Activated CD4-positive, alpha-beta T cell treated with anti-CD3 and anti-CD28 coated beads, Interleukin-2, amount 50 U/mL, for 1 hour (primary cell): Measurements from ENCODE around the gene TMC6.
"Not testable (repeated sequence)": the region's sequence is repeated elsewhere in the genome, so short reads cannot be mapped to it uniquely, and the experiment has no call there.

Source experiments
- DNase-seq: peaks from one replicate; pipeline ENCODE4 v3.0.0-alpha.2; 2020

Gene TMC6

DNA sequence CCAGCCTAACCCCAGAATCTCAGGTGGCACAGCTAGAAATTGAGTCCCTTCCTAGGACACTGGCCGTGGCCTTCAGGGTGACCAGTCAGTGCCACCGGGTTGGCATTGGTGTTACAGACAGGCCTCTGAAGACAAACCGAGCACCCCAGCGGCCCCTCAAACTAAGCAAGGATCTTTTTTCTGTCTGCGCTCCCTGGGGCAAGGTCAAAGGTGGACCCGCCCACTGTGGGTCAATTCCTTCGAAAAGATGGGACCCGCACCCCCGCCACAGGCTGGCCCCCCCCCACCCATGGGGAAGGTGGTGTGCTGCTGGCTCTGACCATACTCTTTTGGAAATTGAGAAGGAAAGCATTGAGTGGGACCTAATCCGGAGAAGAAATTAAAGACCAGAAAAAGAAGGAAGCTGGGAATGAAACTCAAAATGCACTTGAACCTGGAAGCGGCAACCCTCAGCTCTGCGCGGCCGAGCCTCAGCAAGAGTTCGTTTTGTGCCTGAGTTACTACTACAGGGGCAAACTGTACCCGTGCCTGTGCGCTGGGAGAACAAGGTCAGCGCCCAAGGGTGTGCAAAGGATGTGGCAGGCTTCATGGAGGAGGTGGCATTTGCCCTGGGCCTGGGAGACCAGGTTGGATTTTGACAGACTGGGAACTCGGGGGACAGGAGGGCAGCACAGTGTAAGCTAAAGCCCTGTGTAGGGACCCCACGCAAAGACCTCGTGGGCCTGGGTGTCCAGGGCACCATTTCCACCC, 20.4 kb downstream of the TMC6 start:
- no peak for DNase-seq

DNA sequence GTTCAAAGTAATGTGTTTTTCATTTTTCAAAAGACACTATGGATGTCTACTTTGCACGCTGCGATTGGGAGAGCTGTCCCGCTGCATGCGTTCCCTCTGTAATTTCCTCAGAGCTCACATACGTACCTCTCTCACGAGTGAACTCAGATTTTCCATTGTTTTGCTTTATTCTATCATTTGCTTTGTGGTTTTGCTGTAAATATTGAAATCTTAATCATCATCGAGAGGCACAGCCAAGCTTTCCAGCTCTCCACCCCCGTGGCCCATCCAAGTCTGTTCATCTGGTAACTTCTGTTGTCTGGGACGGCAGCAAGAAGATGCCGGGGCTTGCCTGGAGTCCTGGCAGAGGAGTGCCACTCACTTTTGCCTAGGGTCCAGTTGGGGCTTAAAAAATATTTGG, 21.1 kb downstream of the TMC6 start:
- no peak for DNase-seq

DNA sequence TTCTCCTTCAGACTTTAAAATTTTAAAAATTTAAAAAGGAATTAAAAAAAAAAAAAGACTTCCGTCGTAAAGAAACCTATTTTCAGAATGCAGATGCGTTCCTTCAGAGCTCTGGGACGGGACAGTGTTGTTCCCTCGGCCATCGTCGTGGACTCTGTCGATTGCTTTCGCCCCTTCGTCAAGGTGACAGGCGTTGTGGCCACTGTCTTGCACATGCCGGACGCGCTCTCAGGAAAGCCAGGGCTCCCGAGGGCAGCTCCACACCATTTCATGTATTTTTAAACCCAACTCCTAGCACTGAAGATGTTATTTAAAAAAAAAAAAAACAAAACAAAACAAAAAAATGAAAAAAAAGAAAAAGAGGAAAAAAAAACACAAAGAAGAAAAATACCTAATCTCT, 22.3 kb downstream of the TMC6 start:
- no peak for DNase-seq

DNA sequence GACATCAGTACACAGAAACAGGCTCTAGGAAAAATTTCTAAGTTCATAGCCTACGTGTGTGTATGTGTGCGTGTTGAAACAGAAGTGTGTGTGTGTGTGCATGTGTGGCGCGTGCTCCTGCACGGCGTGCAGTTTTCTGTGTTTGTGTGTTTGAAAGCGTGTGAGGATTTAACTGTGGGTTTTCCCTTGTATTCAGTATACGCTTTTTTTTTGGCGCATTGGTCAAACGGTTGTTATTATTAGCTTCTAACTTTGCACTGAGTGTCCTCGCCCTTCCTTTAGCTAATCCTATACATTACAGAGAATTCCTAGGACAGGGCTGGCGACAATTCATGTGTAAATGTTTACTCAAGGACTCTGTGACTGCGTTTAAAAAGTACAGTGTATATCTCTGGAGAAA, 23.0 kb downstream of the TMC6 start:
- no peak for DNase-seq

DNA sequence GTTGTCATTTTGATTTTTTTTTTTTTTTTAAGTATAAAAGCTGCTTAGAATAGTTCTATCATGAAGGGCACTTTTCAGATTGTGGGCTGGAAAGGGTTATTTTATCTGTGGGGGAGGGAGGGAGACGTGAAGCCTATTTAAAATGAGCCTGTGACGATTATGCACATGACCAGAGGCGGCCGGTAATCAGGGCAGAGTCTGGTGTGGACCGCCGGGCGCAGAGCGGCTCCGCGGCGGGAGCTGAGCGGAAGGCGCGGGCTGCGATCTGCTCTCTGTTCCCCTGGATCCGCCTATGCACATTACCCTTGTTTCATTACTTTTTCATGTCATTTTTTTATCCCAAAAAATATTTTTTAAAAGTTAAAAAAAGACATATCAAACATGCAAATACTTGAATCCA, 23.5 kb downstream of the TMC6 start:
- no peak for DNase-seq

DNA sequence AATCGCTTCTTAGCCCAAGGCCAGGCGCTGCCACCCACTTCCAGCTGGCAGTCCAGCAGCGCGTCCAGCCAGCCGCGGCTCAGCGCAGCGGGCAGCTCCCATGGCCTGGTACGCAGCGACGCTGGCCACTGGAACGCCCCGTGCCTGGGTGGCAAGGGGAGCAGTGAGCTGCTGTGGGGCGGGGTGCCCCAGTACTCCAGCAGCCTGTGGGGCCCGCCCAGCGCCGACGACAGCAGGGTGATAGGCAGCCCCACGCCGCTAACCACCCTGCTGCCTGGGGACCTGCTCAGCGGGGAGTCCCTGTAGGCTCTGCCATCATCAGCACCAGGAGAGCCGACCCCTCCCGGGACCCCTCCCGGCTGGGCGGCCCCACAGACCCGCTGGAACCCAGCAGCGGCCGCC, 24.0 kb downstream of the TMC6 start:
- DNase-seq, result no peak

DNA sequence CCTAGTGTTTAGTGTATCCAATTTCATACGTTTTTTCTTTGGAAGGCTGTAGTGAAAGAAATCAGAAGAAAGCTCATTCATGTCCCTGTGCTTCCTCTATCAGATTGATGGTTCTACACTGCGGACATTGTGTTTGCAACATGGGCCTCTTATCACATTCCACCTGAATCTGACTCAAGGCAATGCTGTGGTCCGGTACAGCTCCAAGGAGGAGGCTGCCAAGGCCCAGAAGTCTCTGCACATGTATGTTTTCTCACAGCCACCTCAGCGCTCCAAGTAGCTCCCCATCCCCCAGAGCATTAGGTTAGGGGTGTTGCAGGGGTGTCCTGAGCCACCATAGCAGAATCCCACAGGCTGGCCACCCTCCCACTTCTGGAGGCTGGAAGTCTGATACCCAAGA, 25.2 kb downstream of the TMC6 start:
- DNase-seq, result no peak

DNA sequence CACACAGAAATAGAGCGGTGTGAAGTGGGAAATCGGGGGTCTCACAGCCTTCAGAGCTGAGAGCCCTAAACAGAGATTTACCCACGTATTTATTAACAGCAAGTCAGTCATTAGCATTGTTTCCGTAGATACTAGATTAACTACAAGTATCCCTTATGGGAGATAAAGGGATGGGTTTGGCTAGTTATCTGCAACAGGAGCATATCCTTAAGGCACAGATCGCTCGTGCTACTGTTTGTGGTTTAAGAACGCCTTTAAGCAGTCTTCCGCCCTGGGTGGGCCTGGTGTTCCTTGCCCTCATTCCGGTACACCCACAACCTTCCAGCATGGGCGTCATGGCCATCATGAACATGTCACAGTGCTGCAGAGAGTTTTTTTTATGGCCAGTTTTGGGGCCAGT, 27.0 kb downstream of the TMC6 start:
- no peak for DNase-seq

DNA sequence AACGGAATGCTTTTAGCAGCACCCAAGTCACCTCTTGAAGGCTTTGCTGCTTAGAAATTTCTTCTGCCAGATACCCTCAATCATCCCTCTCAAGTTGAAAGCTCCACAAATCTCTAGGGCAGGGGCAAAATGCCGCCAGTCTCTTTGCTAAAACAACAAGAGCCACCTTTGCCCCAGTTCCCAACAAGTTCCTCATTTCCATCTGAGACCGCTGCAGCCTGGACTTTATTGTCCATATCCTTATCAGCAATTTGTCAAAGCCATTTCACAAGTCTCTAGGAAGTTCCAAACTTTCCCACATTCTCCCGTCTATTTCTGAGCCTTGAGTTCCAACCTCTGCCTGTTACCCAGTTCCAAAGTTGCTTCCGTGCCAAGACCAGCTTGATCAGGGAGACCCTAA, 27.4 kb downstream of the TMC6 start:
- no peak for DNase-seq

DNA sequence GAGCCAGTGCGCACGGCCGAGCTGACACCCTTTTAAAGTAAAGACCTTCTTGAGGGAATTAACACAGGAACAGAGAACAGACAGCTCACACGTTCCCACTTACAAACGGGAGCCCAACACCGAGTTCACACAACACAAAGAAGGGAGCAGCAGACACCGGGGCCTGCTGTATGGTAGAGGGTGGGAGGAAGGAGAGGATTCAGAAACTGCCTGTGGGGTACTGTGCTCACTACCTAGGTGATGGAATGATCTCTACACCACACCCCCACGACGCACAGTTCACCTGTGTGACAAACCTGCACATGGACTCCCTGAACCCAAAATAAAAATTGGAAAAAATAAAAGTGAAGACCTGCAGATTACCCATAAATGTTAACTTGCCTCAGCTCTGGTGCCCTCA, 32.5 kb downstream of the TMC6 start:
- no peak for DNase-seq

DNA sequence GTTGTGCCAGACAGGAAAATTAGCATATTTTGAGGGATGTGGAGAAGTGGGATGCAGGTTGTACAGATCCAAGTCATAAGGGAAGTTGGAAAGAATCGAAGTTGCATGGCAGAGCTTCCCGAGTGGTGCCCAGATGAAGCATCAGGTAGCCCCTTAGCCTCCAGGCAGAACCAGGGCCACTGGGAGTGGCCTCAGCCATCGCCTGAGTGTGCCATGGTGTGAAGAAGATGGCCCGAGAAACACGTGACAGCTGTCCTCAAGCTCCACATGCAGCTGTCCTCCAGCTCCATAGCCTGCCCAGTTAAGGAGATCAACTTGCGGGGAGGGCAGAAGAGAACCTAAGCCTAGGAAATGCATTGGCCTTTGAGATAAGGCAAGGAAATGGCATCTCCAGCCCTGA, 33.5 kb downstream of the TMC6 start:
- no peak for DNase-seq

DNA sequence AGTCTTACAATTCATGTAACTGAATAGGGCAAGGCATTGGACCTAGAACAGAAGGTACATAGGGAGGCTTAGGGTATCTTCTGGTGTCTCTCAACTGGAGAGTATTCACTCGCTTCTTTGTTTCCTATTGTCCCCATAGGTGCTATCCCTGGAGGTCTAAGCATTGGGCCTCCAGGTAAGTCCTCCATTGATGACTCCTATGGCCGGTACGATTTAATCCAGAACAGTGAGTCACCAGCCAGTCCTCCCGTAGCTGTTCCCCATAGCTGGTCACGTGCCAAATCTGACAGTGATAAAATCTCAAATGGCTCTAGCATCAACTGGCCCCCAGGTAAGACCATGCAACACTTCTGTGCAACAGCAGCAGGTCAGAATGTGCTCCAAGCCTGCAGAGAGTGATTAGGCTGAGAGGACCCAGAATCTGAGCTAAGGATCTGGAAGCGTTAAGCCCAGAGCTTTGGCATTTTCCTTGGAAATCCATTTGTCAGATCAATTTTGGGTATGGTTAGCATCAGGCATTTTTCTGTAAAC, 35.7 kb downstream of the TMC6 start:
- DNase-seq, result no peak

DNA sequence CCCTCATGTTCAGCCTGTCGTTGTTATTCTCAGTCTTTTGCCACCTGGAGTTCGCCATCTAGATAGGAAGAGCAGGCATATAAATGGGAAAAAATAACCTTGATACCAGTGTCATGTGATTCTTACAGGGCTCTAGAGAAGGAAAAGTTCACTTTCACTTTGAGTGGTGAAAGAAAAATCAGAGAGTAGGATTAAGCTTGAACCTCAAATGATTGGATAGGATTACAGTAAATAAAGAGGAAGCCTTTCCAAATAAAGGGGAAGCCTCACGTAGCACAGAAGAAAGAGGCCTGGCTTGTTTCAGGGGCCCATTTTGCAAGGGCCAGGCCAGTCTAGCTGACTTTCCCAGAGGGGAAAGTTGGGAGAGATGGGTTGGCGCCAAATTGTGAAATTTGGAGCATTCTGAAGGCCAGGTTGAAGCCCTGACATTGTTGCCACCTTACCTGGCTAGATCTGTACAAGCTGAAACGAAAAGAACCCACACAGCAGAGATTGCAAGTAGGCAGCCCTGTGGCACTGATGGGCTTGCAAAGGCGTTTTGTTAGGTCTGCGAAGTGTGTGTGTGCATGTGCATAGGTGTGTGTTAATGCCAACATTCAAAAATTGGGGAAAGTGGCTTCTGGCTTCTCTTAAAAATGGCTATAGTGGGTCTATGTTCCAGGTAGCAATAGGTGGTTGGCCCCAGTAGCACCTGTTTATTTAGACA, 38.8 kb downstream of the TMC6 start:
- DNase-seq, result no peak

DNA sequence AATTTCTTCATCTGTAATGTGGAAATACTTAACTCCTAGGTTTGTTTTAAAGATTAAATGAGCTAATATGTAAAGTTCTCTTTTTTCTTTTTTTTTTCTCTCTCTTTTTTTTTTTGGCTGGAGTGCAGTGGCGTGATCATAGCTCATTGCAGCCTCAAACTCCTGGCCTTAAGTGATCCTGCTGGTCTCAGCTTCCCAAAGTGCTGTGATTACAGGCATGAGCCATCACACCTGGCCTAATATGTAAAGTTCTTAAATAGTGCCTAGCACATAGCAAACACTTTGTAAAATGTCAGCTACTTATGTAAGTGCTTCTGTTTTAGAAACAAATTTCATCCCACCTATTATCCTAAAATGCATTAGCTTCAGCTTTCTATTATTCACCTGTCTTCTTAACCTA, 40.0 kb downstream of the TMC6 start:
- DNase-seq, result no peak

DNA sequence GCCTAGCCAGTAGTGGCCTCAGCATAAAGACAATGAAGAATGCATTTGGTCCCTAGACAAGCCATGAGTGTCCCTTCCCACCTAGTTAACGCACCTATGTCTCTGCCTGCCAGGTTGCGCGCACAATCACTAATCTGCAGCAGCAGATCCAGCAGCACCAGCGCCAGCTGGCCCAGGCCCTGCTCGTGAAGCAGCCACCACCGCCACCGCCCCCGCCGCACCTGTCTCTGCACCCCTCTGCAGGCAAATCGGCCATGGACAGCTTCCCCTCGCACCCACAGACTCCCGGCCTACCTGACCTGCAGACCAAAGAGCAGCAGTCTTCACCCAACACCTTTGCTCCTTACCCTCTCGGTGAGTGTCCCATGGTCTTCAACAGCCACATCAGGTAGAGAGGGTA, 41.8 kb downstream of the TMC6 start:
- DNase-seq, result no peak

DNA sequence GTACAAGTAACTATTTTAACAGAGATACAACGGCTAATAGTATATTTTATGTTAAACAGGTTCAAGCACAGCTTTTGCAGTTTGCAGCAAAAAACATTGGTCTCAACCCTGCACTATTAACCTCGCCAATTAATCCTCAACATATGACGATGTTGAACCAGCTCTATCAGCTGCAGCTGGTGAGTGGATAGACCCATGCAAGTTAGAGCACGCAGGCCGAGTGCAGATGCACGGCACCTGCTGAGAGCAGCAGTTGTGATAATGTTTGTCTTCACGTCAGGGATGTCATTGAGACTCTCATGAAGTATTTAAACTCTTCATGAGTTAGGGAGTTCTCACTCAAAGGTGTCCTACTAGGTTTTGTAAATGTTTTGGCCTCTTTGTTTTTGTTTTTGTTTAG, 45.6 kb downstream of the TMC6 start:
- DNase-seq, result no peak

DNA sequence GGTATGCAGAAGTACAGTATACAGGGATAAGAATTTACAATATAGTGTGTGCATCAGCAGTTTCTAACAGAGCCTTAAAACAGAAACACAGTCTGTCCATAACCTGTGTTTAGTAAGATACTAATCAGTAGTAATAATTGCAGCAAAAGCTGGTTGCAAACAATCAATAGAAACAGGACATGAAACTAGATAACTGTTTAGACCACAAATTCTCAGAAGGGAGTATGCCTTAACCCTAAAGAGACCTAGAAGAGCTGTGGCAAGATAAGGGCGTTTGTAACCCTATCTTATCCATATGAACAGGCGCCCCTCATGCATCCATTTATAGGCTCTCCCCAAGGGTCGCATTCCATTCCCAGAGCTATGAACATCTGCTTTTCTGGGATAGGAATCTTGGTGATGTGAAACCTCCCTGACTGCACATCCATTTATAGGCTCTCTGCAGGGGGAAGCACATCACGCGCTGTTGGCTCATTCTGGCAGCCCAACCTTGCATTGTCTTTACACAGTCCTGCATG, 46.1 kb downstream of the TMC6 start:
- not testable (repeated sequence) for DNase-seq

DNA sequence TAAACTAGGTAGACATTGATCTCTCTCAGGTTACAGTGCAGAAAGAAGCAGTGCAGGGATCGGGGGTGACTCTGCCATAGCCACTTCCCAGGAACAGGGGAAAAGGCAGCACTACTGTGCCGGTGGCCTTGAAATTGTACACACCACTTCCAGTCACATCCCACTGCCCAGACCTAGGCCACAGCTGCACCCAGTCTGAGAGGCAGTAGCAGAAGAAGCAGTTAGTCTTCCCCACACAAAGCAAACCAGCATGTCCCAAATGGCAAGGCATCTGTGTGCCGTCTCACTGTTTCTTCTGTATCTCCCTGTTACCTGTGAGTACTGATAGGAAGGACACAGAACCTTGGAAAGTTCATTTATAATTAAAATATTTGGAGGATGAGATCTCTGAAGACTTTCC, 47.0 kb downstream of the TMC6 start:
- DNase-seq, result no peak

DNA sequence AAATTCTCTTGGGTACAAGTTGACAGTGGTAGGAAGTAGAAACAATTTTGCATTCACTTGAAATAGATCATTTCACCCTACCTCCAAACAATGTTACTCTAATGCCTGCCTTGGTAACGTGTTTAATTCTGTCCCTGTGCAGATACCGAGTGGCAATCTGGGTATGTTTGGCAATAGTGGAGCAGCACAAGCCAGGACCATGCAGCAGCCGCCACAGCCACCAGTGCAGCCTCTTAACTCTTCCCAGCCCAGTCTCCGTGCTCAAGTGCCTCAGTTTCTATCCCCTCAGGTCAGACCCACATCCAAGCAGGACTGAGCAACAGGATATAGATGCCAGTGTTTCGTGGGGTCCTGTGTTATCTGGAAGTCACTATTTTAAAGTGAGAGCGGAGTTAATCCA, 49.3 kb downstream of the TMC6 start:
- no peak for DNase-seq

DNA sequence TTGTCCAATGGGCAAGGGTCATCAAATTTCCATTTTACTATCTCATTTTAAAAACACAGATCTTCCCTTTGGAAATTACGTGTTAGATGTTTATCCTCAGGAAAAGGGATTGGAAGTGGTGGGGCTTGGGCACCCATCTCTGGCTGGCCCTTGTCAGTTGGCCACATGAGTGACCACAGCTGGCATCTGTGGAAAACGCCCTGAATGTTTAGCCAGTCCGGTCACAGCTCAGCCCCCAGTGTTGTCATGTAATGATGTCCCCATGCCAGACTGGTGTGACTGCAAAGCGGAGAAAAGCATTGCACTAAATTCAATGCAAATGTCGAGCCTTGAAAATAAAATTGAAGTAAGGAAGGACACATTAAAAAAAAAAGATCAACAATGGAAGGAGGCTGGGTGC, 53.0 kb downstream of the TMC6 start:
- DNase-seq, result no peak

DNA sequence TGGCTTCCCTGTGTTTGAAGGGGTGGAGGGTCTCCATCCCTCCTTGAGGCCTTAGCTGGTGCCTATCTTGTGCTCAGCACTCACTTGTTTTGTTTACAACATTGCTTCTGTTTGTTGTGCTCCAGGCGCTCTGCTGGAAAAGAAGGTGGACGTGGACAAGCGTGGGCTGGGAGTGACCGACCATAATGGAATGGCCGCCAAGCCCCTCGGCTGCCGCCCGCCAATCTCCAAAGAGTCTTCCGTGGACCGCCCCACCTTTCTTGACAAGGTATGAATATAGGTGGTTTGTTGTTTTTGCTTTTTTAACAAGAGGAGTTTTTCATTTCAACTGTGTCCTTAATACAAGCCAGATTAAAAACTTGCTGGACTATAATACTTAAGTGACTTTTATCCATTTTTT, 53.5 kb downstream of the TMC6 start:
- DNase-seq, result no peak

DNA sequence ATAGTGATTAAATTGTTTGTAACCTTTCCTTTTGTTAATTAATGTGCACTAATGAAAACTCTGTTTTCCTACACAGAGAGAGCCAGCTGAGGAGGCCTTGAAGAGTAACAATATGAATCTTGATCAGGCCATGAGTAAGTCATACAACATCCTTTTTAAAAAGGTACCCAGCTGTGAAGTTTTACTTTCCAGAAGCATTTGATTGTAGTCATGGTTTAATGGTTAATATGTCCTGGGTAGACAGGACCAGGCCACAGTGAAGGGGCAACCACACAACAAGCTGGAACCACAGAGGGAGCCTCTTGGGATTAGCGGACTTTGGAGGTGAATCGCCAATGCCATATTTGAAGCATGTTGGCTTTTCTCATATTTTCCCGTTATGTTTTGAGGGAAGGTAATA, 55.6 kb downstream of the TMC6 start:
- DNase-seq, result no peak

DNA sequence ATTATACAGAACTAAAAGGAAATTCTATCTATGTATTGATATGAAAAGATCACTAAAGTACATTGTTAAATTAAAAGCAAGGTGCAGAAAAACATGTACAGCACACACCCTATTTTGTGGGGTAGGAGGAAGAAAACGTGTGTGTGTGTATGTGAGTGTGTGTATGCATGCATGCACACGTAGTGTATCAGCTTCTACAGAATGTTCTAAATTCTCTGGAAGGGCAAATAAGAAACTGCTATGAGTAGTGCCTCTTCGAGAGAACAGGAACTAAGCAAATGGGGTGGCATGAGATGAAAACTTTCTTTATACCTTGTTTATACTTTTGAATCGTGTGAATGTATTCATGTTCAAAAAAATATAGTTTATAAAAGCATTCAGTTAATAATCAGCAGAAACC, 58.9 kb downstream of the TMC6 start:
- no peak for DNase-seq

DNA sequence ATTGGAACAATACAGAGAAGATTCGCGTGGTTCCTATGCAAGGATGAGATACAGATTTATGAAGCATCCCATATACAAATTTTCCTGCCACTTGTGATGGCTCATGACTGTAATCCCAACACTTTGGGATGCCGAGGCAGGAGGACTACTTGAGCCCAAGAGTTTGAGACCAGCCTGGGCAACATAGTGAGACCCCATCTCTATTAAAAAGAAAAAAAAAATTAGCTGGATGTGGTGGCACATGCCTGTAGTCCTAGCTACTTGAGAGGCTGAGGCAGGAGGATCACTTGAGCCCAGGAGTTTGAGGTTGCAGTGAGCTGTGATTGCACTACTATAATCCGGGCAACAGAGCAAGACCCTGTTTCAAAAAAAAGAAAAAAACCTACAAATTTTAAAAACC, 61.6 kb downstream of the TMC6 start:
- not testable (repeated sequence) for DNase-seq

DNA sequence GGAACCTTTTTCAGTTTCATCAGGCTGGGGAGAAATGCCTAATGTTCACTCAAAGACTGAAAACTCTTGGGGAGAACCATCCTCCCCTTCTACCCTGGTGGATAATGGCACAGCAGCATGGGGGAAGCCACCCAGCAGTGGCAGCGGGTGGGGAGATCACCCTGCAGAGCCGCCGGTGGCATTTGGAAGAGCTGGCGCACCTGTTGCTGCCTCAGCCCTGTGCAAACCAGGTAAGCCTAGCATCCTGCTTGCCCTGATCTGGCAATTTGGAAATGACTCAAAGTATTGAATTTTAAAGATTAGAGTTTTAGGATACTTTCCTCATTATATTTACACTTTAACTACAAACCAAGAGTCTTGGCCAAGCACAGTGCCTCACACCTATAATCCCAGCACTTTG, 63.8 kb downstream of the TMC6 start:
- DNase-seq, result no peak
